Stimulated activated CD8-positive, alpha-beta memory T cell treated with anti-CD3 and anti-CD28 coated beads, Interleukin-7, amount 100 ng/mL, for 1 hour (primary cell): Measurements from ENCODE around the gene CCDC54.
"Not testable (repeated sequence)": the region's sequence is repeated elsewhere in the genome, so short reads cannot be mapped to it uniquely, and the experiment has no call there.

Experiments
- DNase-seq, 2 donors: peaks; one replicate each; pipeline ENCODE4 v3.0.0-alpha.2; 2020; ENCODE audit warnings: low read depth in 2 of 2

CCDC54 gene

GRCh38 chr3:107377151-107377550 lies at the start of gene CCDC54:
CCDC54 (plus strand) TSS chr3:107377439; CDS start chr3:107377588, 149 bp downstream.
- no peak for DNase-seq

DNA sequence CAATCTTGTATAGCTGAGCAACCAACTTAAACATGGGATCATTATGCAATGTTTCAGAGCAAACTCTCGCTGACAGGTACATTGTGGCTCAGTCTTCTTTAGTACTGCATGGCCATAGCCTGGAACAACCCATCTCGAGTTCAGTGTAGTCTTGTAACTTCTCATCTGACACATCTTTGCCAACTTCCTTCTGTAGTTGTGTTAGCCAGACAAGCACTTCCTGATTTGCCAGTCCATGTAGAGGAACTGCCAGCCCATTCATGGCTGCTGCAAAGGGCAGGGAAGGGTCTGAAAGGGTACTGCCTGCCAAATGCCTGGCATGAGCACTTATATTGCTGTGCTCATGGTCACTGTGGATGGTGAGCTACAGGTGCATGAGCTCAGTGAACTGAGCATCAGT lies 49.2 kb upstream of the CCDC54 start:
- DNase-seq, result no peak

DNA sequence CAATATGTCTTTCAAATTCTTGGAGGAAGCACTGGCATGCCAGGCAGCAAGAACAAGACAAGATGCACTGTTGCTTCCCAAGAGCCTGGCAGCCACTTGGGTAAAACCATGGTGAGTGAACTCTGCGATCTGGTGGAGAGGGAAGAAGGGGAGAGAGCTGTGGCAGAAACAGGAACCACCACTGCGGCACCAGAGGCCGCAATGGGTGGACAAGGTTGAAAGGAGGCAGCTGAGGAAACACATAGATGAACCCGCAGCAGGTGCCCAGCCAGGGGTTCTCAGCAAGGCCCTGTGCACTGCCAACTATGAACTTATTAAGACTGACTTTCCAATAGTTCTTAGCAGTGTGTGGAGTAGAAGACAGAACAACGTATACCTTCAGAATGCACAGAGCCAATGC lies 48.2 kb upstream of the CCDC54 start:
- no peak for DNase-seq

GRCh38 chr3:107339690-107340089 lies 37.5 kb upstream of the CCDC54 start:
- not testable (repeated sequence) for DNase-seq

DNA sequence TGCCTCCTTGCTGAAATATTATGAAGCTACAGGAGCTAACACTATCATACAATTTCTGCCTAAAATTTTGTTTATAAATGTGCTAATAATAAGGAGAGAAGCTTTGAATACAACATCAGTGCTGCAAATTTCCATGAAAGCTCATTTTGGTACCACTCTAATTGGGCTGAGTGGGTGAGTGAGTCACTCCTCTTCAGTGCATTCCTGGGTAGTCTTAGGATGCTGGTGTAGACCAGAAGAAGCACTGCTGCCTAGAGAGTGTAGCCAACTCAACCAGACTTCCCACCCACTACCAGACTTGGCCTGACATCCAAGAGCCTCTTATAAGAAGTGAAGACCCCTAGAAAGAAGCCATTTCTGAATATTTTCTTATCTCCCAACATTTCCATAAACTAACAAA lies 32.5 kb upstream of the CCDC54 start:
- no peak for DNase-seq

- no peak for DNase-seq
Observed at GRCh38 chr3:107345822-107346405, 31.3 kb upstream of the CCDC54 start.

- no peak for DNase-seq
Observed at GRCh38 chr3:107346564-107346963, 30.7 kb upstream of the CCDC54 start.

DNA sequence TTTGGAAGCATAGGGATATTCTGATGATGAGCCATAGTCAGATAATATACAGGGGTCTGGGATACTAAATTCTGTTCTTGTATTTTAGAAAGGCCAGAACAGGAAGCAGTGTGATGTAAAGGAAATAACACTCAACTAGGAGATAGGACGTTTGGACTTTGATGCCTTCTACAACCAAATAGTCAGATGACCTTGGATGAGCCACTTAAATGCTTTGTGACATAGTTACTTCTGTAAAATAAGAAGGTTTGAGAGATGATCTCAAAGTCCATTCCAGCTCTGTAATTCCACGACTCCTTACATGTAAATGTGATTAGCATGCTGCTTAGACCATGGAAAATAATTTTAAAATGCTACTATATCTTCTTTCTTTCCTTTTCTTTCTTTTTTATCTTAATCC lies 29.5 kb upstream of the CCDC54 start:
- no peak for DNase-seq

- no peak for DNase-seq
Observed at GRCh38 chr3:107356706-107357105, 20.5 kb upstream of the CCDC54 start.

- no peak for DNase-seq
Observed at GRCh38 chr3:107361633-107362032, 15.6 kb upstream of the CCDC54 start.

GRCh38 chr3:107365051-107365450 lies 12.2 kb upstream of the CCDC54 start:
- DNase-seq, result no peak

DNA sequence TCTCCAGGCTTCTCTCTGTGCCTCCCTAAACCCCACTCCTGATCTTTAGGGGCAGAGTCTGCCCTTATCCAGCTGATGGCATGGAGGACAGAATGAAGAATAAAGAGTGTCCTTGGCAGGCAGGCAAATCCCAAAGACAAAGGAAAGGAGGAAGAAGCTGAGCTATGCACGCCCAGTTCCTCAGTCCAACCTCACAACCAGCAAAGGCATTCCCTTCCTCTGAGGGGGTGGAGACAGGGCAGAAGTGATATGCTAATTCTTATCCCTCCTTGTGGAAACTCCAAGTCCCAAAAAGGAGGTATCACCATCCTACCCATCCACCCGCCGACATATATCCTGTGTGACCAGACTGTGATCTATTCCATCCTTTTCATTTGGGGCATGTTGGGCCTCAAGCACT lies 10.5 kb upstream of the CCDC54 start:
- DNase-seq, result no peak

- DNase-seq, result no peak
Observed at GRCh38 chr3:107367353-107367752, 9.9 kb upstream of the CCDC54 start.

GRCh38 chr3:107368654-107369398 lies 8.4 kb upstream of the CCDC54 start:
- DNase-seq, result no peak

- no peak for DNase-seq
Observed at GRCh38 chr3:107369791-107370190, 7.4 kb upstream of the CCDC54 start.

GRCh38 chr3:107370907-107371306 lies 6.3 kb upstream of the CCDC54 start:
- DNase-seq, result no peak

DNA sequence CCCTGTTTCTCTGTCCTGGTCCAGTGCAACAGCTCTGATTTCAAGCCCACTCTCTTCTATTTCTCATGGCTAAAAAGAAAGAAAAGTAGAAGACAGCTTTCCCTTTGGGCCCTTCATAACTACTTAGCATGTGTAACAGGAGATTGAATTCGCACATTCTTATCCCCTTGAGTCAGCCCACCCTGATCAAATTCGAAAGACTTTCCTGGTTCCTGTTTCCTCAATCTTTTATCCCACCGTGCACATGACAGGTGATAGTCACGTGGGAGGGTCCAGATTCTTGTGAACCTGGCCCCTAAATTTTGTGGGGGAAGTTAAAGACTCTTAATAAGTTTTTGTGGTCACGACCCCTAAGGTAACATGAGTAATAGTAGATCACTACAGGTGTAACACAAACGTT lies 4.7 kb upstream of the CCDC54 start:
- no peak for DNase-seq

DNA sequence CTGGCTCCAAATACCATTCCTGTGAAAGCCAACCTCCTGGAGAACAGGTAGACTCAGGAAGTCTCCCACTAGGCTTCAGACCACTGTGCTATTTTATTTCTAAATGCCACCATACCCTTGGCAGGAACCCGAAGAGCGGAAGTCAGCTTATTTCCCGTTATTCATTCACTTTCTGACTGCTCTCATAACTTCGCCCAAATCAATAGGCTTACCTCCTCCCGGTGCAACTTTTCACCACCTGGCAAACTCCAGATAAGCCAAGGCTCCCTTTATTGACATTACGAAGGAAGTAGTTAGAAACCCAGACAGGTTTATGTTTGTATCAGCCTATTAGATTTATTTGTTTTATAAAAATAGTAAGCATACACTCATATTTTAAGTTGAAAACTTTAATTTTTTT lies 3.3 kb upstream of the CCDC54 start:
- DNase-seq, result no peak

DNA sequence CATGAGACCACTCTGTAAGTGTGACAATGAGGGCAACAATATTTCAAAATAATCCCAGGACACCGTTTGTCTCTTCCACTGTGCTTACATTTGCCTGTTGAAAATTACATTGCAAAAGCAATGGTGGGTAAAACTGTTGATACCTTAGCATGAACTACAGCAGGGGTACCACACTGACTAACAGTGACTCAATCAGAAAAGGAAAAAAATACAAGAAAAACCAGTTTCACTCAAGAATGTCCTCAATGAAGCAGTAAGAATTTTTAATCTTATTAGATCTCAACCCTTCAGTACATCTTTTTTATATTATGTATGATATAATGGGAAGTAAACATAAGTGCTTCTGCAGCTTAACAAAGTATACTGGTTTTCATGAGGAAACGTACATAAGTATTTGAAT lies 1.6 kb upstream of the CCDC54 start:
- DNase-seq, result no peak

DNA sequence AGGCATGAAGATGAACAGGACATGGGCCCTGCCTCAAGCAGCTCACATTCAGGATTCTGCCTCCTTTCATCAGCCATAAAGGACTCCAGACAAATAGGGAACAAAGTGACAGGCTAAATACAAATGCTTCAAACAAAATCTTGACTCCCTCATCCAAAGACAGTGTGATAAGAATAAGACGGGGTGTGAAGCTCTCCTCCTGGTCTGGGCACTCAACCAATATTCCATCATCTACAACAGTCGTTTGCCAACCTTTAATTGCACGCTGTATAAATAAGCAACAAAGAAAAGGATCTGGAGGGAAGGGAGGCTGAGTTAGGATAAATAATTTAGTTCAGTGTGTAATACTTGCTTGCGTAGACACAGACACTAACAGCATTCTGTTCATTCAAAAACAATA lies 5.4 kb downstream of the CCDC54 start:
- no peak for DNase-seq

GRCh38 chr3:107384428-107384827 lies 7.2 kb downstream of the CCDC54 start:
- no peak for DNase-seq

- no peak for DNase-seq
Observed at GRCh38 chr3:107384907-107385306, 7.7 kb downstream of the CCDC54 start.

- DNase-seq, result no peak
Observed at GRCh38 chr3:107387555-107387954, 10.3 kb downstream of the CCDC54 start.
